CD4-positive, alpha-beta T cell (primary cell): ENCODE measurements around the gene AGPAT3. TPM values are rescaled to one million over a fixed set of nuclear protein-coding genes. Genes with fewer than 3 reads are reported as not detected.

ENCODE experiments used
- ATAC-seq: fragments of 200-7000 bp; cut with Tn5 transposase; one replicate; pipeline ENCODE4 v1.10.0; 2022; ENCODE audit warnings: mild to moderate bottlenecking; ENCODE audit not compliant: poor library complexity
- CTCF ChIA-PET: fragments of 350-600 bp; sonication (Branson Sonifier 250); formaldehyde crosslinking; loops from one replicate; lab custom pipeline; 2021; ENCODE audit warnings: antibody characterized with exemption, inconsistent platforms; lab: Charles Lee
- POLR2A ChIA-PET: fragments of 350-600 bp; sonication (Branson Sonifier 250); formaldehyde crosslinking; loops from one replicate; lab custom pipeline; 2021; ENCODE audit warnings: antibody characterized with exemption, inconsistent platforms; lab: Charles Lee
- DNase-seq, 14 experiments: peaks; one replicate each; pipeline ENCODE4 v3.0.0-alpha.2; 2013 to 2020; ENCODE audit warnings: mixed read lengths in 2 of 14
- H3K27ac ChIP-seq, 2 donors: one replicate each; pipeline versions ENCODE4 v1.5.1 to v1.7.0; 2013; ENCODE audit warnings: low read length in 2 of 2, low read depth in 1 of 2, mild to moderate bottlenecking in 1 of 2
- H3K27me3 ChIP-seq, 2 experiments: 1 replicate in 1 of 2; 2 replicates in 1 of 2; pipeline versions ENCODE4 v1.6.1 to v1.7.0; 2013; ENCODE audit warnings: low read length in 2 of 2, control low read depth in 1 of 2, mild to moderate bottlenecking in 1 of 2, moderate library complexity in 1 of 2; ENCODE audit not compliant: insufficient read depth in 2 of 2, control insufficient read depth in 1 of 2
- H3K36me3 ChIP-seq: one replicate; pipeline ENCODE4 v1.6.1; 2013; ENCODE audit warnings: low read length, control low read depth; ENCODE audit not compliant: insufficient read depth
- H3K4me1 ChIP-seq: one replicate; pipeline ENCODE4 v1.6.1; 2013; ENCODE audit warnings: low read length, control low read depth; ENCODE audit not compliant: insufficient read depth
- H3K4me3 ChIP-seq: one replicate; pipeline ENCODE4 v1.5.1; 2013; ENCODE audit warnings: mild to moderate bottlenecking, low read length, moderate library complexity
- H3K9me3 ChIP-seq, 2 experiments: 1 replicate in 1 of 2; 2 replicates in 1 of 2; pipeline versions ENCODE4 v1.6.1 to v1.7.0; 2013; ENCODE audit warnings: low read length in 2 of 2, mild to moderate bottlenecking in 2 of 2, control low read depth in 1 of 2, moderate library complexity in 1 of 2; ENCODE audit not compliant: control insufficient read depth in 1 of 2, insufficient read depth in 1 of 2
- H3K27ac Mint-ChIP-seq: one replicate; pipeline ENCODE4 v1.8.0; 2020; ENCODE audit warnings: mixed read lengths
- H3K27me3 Mint-ChIP-seq: one replicate; pipeline ENCODE4 v1.8.0; 2021; ENCODE audit warnings: mixed read lengths
- H3K36me3 Mint-ChIP-seq: one replicate; pipeline ENCODE4 v1.8.0; 2021; ENCODE audit warnings: low read depth, mixed read lengths
- H3K4me1 Mint-ChIP-seq: one replicate; pipeline ENCODE4 v1.8.0; 2021; ENCODE audit warnings: low read depth, mixed read lengths
- H3K4me3 Mint-ChIP-seq: one replicate; pipeline ENCODE4 v1.8.0; 2020; ENCODE audit warnings: mild to moderate bottlenecking, mixed read lengths
- H3K9me3 Mint-ChIP-seq: one replicate; pipeline ENCODE4 v1.8.0; 2020; ENCODE audit warnings: mixed read lengths
- intact Hi-C, 2 experiments: fragments of 100-400 bp; cut with DNase I in 1 of 2; cut with micrococcal nuclease in 1 of 2; formaldehyde crosslinking; loops; one replicate each; pipeline versions ENCODE4 v1.15.1 to v1.9.0; 2023 to 2025; cut with DNase I, micrococcal nuclease
- total RNA-seq, 174 experiments: library from RNA in 2 of 174; stranded (reverse) in 2 of 174; gene quantifications; one replicate each; pipeline ENCODE4 v1.2.3 and lab custom pipeline; 2021 to 2026
- TF ChIP-seq, protein P1 (sequence below): fragments of 200-600 bp; IDR thresholded peaks from one replicate; pipeline ENCODE4 v1.8.0; 2022; ENCODE audit warnings: antibody characterized with exemption, mild to moderate bottlenecking

The AGPAT3 gene
- total RNA-seq, 2 experiments from 2014 or later, result 40.8 to 43.4 TPM

GRCh38 chr21:44002511-44002910 is 137.5 kb downstream of the AGPAT3 start:
- ChIA-PET CTCF (no interaction called here), POLR2A (no interaction called here)
- TF ChIP-seq, protein P1, sequence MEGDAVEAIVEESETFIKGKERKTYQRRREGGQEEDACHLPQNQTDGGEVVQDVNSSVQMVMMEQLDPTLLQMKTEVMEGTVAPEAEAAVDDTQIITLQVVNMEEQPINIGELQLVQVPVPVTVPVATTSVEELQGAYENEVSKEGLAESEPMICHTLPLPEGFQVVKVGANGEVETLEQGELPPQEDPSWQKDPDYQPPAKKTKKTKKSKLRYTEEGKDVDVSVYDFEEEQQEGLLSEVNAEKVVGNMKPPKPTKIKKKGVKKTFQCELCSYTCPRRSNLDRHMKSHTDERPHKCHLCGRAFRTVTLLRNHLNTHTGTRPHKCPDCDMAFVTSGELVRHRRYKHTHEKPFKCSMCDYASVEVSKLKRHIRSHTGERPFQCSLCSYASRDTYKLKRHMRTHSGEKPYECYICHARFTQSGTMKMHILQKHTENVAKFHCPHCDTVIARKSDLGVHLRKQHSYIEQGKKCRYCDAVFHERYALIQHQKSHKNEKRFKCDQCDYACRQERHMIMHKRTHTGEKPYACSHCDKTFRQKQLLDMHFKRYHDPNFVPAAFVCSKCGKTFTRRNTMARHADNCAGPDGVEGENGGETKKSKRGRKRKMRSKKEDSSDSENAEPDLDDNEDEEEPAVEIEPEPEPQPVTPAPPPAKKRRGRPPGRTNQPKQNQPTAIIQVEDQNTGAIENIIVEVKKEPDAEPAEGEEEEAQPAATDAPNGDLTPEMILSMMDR, result no peak

GRCh38 chr21:44003307-44003966 is 138.4 kb downstream of the AGPAT3 start:
- TF ChIP-seq, protein P1, result no peak
- Mint-ChIP-seq H3K4me1 (no peaks in the 10 kb centered on the region), H3K4me3 (no peak overlapping the region), H3K36me3 (no peaks in the 10 kb centered on the region), H3K27me3 (no peaks in the 10 kb centered on the region), H3K27ac (no peak overlapping the region), H3K9me3 (no peaks in the 10 kb centered on the region)
- no peaks in the 10 kb centered on the region for H3K9me3 ChIP-seq
- no peak overlapping the region for H3K4me3 ChIP-seq
- ChIA-PET CTCF (no interaction called here), POLR2A (no interaction called here)
- ATAC-seq (no peak), DNase-seq (no peak)
- H3K36me3 ChIP-seq, result no peaks in the 10 kb centered on the region
- intact Hi-C loops, result no loop called here
- H3K27me3 ChIP-seq, result no peaks in the 10 kb centered on the region
- H3K27ac ChIP-seq, result no peak overlapping the region
- no peaks in the 10 kb centered on the region for H3K4me1 ChIP-seq

More at GRCh38 chr21:44002511-44002910, 137.5 kb downstream of the AGPAT3 start:
- no peaks in the 10 kb centered on the region for H3K4me1 ChIP-seq
- DNase-seq, result no peak
- no peaks in the 10 kb centered on the region for H3K36me3 ChIP-seq
- Mint-ChIP-seq H3K27me3 (no peaks in the 10 kb centered on the region), H3K4me3 (no peak overlapping the region), H3K4me1 (no peaks in the 10 kb centered on the region), H3K27ac (no peak overlapping the region), H3K36me3 (no peaks in the 10 kb centered on the region), H3K9me3 (no peaks in the 10 kb centered on the region)
- H3K9me3 ChIP-seq, result no peaks in the 10 kb centered on the region
- no peak overlapping the region for H3K4me3 ChIP-seq
- no peak overlapping the region for H3K27ac ChIP-seq
- intact Hi-C loops, result no loop called here
- ATAC-seq, result no peak
- no peaks in the 10 kb centered on the region for H3K27me3 ChIP-seq

GRCh38 chr21:44005071-44005470 is 140.0 kb downstream of the AGPAT3 start:
- Mint-ChIP-seq H3K27ac (no peak overlapping the region), H3K9me3 (no peaks in the 10 kb centered on the region), H3K27me3 (no peaks in the 10 kb centered on the region), H3K4me3 (no peak overlapping the region), H3K36me3 (no peaks in the 10 kb centered on the region), H3K4me1 (no peaks in the 10 kb centered on the region)
- H3K4me3 ChIP-seq, result no peak overlapping the region
- CTCF ChIA-PET, result no interaction called here
- no peaks in the 10 kb centered on the region for H3K4me1 ChIP-seq
- no peaks in the 10 kb centered on the region for H3K36me3 ChIP-seq
- no peak for DNase-seq
- intact Hi-C loops, result no loop called here
- no peak for ATAC-seq
- no peaks in the 10 kb centered on the region for H3K9me3 ChIP-seq
- TF ChIP-seq, protein P1, result no peak
- no peaks in the 10 kb centered on the region for H3K27me3 ChIP-seq
- no peak overlapping the region for H3K27ac ChIP-seq
- POLR2A ChIA-PET, result no interaction called here
